ENCODE measurements around the gene TMC2.

The TMC2 gene

DNA sequence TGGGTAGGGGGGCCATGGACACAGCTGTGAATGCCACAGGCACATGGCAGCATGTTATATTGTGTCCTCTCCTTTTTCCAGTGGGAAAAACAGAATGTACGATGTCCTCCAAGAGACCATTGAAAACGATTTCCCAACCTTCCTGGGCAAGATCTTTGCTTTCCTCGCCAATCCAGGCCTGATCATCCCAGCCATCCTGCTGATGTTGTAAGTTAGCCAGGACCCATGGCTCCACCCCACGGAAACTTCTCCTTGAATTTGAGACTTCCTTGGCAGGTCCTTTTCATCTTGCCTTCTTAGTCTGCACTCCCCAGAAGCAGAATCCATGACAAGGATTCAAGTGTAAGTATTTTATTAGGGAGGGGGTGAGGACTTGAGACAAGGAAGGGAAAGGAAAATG, 87.8 kb downstream of the TMC2 start:
- no peak overlapping the region for H3K4me3 ChIP-seq (ENCODE audit: low read length)
- no peak overlapping the region for H3K23ac ChIP-seq (ENCODE audit: low read length)
- H3K79me2 ChIP-seq (ENCODE audit: control insufficient read depth, insufficient read depth, low read length) = no peaks in the 10 kb centered on the region
- no peaks in the 10 kb centered on the region for H3K79me1 ChIP-seq (ENCODE audit: low read length)
- H3K27me3 ChIP-seq (ENCODE audit: insufficient read depth, low read length, poor library complexity) = no peaks in the 10 kb centered on the region
- no peak overlapping the region for H2AK5ac ChIP-seq (ENCODE audit: low read length)
- no peak overlapping the region for H4K8ac ChIP-seq (ENCODE audit: low read depth, low read length)
- H3K18ac ChIP-seq (ENCODE audit: low read length) = no peak overlapping the region
- H2BK5ac ChIP-seq (ENCODE audit: low read length) = no peak overlapping the region
- H3K4me1 ChIP-seq (ENCODE audit: control insufficient read depth, low read depth, low read length) = no peaks in the 10 kb centered on the region
- DNase-seq = no peak
- H2BK15ac ChIP-seq (replicated peaks; ENCODE audit: low read depth) = no peak overlapping the region
- no peaks in the 10 kb centered on the region for H3K36me3 ChIP-seq (ENCODE audit: control insufficient read depth, insufficient read depth, low read length)
- WGBS (ENCODE audit: extremely low coverage, insufficient coverage, low lambda C conversion rate) = no CpG with 5 or more reads among the region's 4 CpGs
- H3K9ac ChIP-seq (ENCODE audit: low read length) = no peak overlapping the region
- no peak overlapping the region for H3K56ac ChIP-seq (ENCODE audit: low read length)
- no peak overlapping the region for H2BK120ac ChIP-seq (ENCODE audit: low read depth, low read length)
- no peak overlapping the region for H3K4me2 ChIP-seq (ENCODE audit: low read length)
- no peak overlapping the region for H4K5ac ChIP-seq (ENCODE audit: low read length)
- H3K4ac ChIP-seq (ENCODE audit: low read depth, low read length) = no peak overlapping the region
- no peak overlapping the region for H3K27ac ChIP-seq (ENCODE audit: low read depth, low read length)

DNA sequence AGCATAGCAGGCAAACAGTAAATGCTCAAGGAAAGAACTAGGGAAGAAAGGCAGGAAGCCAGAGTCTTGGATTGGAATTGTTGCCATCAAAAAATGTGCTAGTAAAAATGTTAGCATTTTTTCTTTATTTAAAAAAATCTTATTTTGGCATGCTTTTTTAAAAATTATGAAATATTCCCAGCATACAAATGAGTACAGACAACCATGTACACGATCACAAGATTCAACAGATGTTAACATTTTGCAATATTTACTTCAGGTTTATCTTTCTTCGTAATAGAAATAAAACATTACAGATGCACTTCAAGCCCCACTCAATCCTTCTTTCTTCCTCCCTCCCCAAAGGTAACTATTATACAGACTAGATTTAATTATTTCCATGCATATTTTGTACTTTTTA, 88.7 kb downstream of the TMC2 start:
- Histone ChIP-seq H3K27ac (ENCODE audit: low read depth, low read length) (no peak overlapping the region), H3K79me2 (ENCODE audit: control insufficient read depth, insufficient read depth, low read length) (no peaks in the 10 kb centered on the region), H3K56ac (ENCODE audit: low read length) (no peak overlapping the region), H3K36me3 (ENCODE audit: control insufficient read depth, insufficient read depth, low read length) (no peaks in the 10 kb centered on the region), H3K18ac (ENCODE audit: low read length) (no peak overlapping the region), H3K79me1 (ENCODE audit: low read length) (no peaks in the 10 kb centered on the region), H3K27me3 (ENCODE audit: insufficient read depth, low read length, poor library complexity) (no peaks in the 10 kb centered on the region), H2BK15ac (replicated peaks; ENCODE audit: low read depth) (no peak overlapping the region), H2BK5ac (ENCODE audit: low read length) (no peak overlapping the region), H2AK5ac (ENCODE audit: low read length) (no peak overlapping the region), H3K4me1 (ENCODE audit: control insufficient read depth, low read depth, low read length) (no peaks in the 10 kb centered on the region), H3K4me2 (ENCODE audit: low read length) (no peak overlapping the region), H4K5ac (ENCODE audit: low read length) (no peak overlapping the region), H3K4ac (ENCODE audit: low read depth, low read length) (no peak overlapping the region), H2BK120ac (ENCODE audit: low read depth, low read length) (no peak overlapping the region), H3K4me3 (ENCODE audit: low read length) (no peak overlapping the region), H3K9ac (ENCODE audit: low read length) (no peak overlapping the region), H3K23ac (ENCODE audit: low read length) (no peak overlapping the region), H4K8ac (ENCODE audit: low read depth, low read length) (no peak overlapping the region)
- no peak for DNase-seq
- no CpG with 5 or more reads among the region's 2 CpGs for WGBS (ENCODE audit: extremely low coverage, insufficient coverage, low lambda C conversion rate)

DNA sequence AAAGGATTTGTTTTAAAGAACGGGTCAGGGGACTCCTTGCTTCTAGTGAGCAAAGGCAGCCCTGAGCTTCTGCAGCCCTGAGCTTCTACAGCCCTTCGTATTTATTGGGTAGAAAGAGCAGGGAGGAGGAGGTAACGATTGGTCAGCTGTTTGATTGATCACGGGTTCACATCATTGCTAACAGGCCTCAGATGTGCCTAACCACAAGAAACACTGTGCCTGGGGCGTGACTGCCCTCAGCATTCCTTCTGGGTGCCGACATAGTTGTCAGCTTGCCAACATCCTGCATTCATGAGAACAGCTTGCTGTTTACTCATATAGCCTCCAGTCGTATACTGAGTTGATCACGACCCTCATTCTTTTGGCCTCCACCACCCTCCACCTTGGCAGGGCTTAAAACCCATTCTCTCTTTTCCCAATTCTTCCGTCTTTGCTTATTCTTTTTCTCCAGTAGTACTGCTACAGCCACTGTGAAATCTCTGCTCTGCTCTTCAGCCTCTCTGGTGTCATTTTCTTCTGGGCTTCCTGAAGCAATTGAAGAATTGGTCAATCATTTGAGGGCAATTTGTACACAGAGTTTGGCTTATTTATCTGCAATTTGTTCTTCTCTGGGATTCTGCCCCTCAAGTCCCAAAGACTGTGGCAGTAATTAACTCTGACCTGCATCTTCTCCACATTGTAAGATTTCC, 90.6 kb downstream of the TMC2 start:
- Histone ChIP-seq H2BK15ac (replicated peaks; ENCODE audit: low read depth) (no peak overlapping the region), H4K8ac (ENCODE audit: low read depth, low read length) (no peak overlapping the region), H3K36me3 (ENCODE audit: control insufficient read depth, insufficient read depth, low read length) (no peaks in the 10 kb centered on the region), H2BK120ac (ENCODE audit: low read depth, low read length) (no peak overlapping the region), H2BK5ac (ENCODE audit: low read length) (no peak overlapping the region), H3K27ac (ENCODE audit: low read depth, low read length) (no peak overlapping the region), H3K23ac (ENCODE audit: low read length) (no peak overlapping the region), H3K56ac (ENCODE audit: low read length) (no peak overlapping the region), H3K18ac (ENCODE audit: low read length) (no peak overlapping the region), H3K4ac (ENCODE audit: low read depth, low read length) (no peak overlapping the region), H3K9ac (ENCODE audit: low read length) (no peak overlapping the region), H3K79me2 (ENCODE audit: control insufficient read depth, insufficient read depth, low read length) (no peaks in the 10 kb centered on the region), H3K4me3 (ENCODE audit: low read length) (no peak overlapping the region), H3K27me3 (ENCODE audit: insufficient read depth, low read length, poor library complexity) (no peaks in the 10 kb centered on the region), H3K4me2 (ENCODE audit: low read length) (no peak overlapping the region), H3K79me1 (ENCODE audit: low read length) (no peaks in the 10 kb centered on the region), H4K5ac (ENCODE audit: low read length) (no peak overlapping the region), H3K4me1 (ENCODE audit: control insufficient read depth, low read depth, low read length) (no peaks in the 10 kb centered on the region), H2AK5ac (ENCODE audit: low read length) (no peak overlapping the region)
- DNase-seq = peak; percentile 12
- no CpG with 5 or more reads among the region's 9 CpGs for WGBS (ENCODE audit: extremely low coverage, insufficient coverage, low lambda C conversion rate)

DNA sequence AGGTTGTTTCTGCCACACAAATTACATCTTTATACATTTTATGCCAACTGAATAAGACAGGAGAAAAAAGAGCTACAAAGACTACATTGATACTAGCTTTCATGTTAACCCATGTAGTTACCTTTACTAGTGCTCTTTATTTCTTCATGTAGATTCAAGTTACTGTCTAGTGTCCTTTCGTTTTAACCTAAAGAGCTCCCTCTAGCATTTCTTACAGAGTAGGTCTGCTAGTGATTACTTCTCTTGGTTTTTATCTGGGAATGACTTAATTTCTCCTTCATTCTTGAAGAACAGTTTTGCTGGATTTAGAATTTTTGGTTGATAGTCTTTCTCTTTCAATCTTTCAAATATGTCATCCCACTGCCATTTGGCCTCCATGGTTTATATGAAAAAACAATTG, 94.9 kb downstream of the TMC2 start:
- Histone ChIP-seq H3K4me1 (ENCODE audit: control insufficient read depth, low read depth, low read length) (no peaks in the 10 kb centered on the region), H3K27me3 (ENCODE audit: insufficient read depth, low read length, poor library complexity) (no peaks in the 10 kb centered on the region)
- peak; percentile 21 for DNase-seq

DNA sequence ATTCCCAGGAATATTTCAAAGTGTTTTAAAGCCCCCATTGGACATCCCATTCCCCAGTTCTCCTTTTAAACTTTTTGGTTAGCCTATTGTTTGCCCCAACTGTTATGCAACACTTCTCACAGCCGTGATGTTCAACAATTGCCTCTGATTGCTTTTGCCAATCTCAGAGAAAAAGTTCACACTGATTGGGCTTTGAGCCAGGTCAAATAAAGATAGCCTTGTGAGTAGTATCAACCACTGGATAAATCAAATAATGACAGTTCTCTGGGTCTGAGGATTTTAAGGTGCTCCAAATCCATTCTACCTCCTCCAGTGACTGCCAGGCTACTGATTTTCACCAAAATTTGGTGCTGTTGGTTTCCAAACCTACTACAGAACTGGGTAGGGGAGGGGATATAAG, 97.0 kb downstream of the TMC2 start:
- Histone ChIP-seq H4K8ac (ENCODE audit: low read depth, low read length) (no peak overlapping the region), H3K27me3 (ENCODE audit: insufficient read depth, low read length, poor library complexity) (no peaks in the 10 kb centered on the region), H2AK5ac (ENCODE audit: low read length) (no peak overlapping the region), H3K23ac (ENCODE audit: low read length) (no peak overlapping the region), H3K9ac (ENCODE audit: low read length) (no peak overlapping the region), H3K18ac (ENCODE audit: low read length) (no peak overlapping the region), H3K27ac (ENCODE audit: low read depth, low read length) (no peak overlapping the region), H3K4me3 (ENCODE audit: low read length) (no peak overlapping the region), H2BK120ac (ENCODE audit: low read depth, low read length) (no peak overlapping the region), H2BK15ac (replicated peaks; ENCODE audit: low read depth) (no peak overlapping the region), H3K36me3 (ENCODE audit: control insufficient read depth, insufficient read depth, low read length) (no peaks in the 10 kb centered on the region), H3K79me2 (ENCODE audit: control insufficient read depth, insufficient read depth, low read length) (no peaks in the 10 kb centered on the region), H2BK5ac (ENCODE audit: low read length) (no peak overlapping the region), H3K4me1 (ENCODE audit: control insufficient read depth, low read depth, low read length) (no peaks in the 10 kb centered on the region), H3K79me1 (ENCODE audit: low read length) (no peaks in the 10 kb centered on the region), H3K4me2 (ENCODE audit: low read length) (no peak overlapping the region), H3K56ac (ENCODE audit: low read length) (no peak overlapping the region), H3K4ac (ENCODE audit: low read depth, low read length) (no peak overlapping the region), H4K5ac (ENCODE audit: low read length) (no peak overlapping the region)
- no CpG with 5 or more reads among the region's 1 CpG for WGBS (ENCODE audit: extremely low coverage, insufficient coverage, low lambda C conversion rate)
- no peak for DNase-seq

More for the DNA sequence above, 94.9 kb downstream of the TMC2 start:
- no peak overlapping the region for H4K8ac ChIP-seq (ENCODE audit: low read depth, low read length)
- H3K23ac ChIP-seq (ENCODE audit: low read length) = no peak overlapping the region
- no peak overlapping the region for H2AK5ac ChIP-seq (ENCODE audit: low read length)
- no peak overlapping the region for H3K4me2 ChIP-seq (ENCODE audit: low read length)
- no CpG with 5 or more reads among the region's 1 CpG for WGBS (ENCODE audit: extremely low coverage, insufficient coverage, low lambda C conversion rate)
- no peak overlapping the region for H4K5ac ChIP-seq (ENCODE audit: low read length)
- H3K18ac ChIP-seq (ENCODE audit: low read length) = no peak overlapping the region
- H2BK15ac ChIP-seq (replicated peaks; ENCODE audit: low read depth) = no peak overlapping the region
- H3K79me2 ChIP-seq (ENCODE audit: control insufficient read depth, insufficient read depth, low read length) = no peaks in the 10 kb centered on the region
- H3K36me3 ChIP-seq (ENCODE audit: control insufficient read depth, insufficient read depth, low read length) = no peaks in the 10 kb centered on the region
- H3K79me1 ChIP-seq (ENCODE audit: low read length) = no peaks in the 10 kb centered on the region
- H2BK5ac ChIP-seq (ENCODE audit: low read length) = no peak overlapping the region
- H3K56ac ChIP-seq (ENCODE audit: low read length) = no peak overlapping the region
- H3K4me3 ChIP-seq (ENCODE audit: low read length) = no peak overlapping the region
- no peak overlapping the region for H2BK120ac ChIP-seq (ENCODE audit: low read depth, low read length)
- H3K27ac ChIP-seq (ENCODE audit: low read depth, low read length) = no peak overlapping the region
- no peak overlapping the region for H3K4ac ChIP-seq (ENCODE audit: low read depth, low read length)
- no peak overlapping the region for H3K9ac ChIP-seq (ENCODE audit: low read length)

DNA sequence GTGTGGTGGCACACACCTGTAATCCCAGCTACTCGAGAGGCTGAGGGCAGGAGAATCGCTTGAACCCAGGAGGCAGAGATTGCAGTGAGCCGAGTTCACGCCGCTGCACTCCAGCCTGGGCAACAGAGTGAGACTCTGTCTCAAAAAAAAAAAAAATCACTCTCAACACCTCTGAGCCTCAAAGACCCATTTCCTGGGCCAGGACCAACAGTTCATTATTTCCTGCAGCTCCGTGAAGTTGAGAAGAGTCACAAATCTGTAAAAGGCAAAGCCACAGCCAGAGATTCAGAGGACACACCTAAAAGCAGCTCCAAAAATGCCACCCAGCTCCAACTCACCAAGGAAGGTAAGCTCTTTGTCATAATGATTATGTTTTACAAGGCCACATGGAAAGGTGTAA, 100.9 kb downstream of the TMC2 start:
- Histone ChIP-seq H3K4me1 (ENCODE audit: control insufficient read depth, low read depth, low read length) (no peaks in the 10 kb centered on the region), H3K56ac (ENCODE audit: low read length) (no peak overlapping the region), H3K79me1 (ENCODE audit: low read length) (no peaks in the 10 kb centered on the region), H3K27ac (ENCODE audit: low read depth, low read length) (no peak overlapping the region), H2BK120ac (ENCODE audit: low read depth, low read length) (no peak overlapping the region), H2BK15ac (replicated peaks; ENCODE audit: low read depth) (no peak overlapping the region), H3K23ac (ENCODE audit: low read length) (no peak overlapping the region), H3K27me3 (ENCODE audit: insufficient read depth, low read length, poor library complexity) (no peaks in the 10 kb centered on the region), H4K5ac (ENCODE audit: low read length) (no peak overlapping the region), H3K4me2 (ENCODE audit: low read length) (no peak overlapping the region), H3K4ac (ENCODE audit: low read depth, low read length) (no peak overlapping the region), H4K8ac (ENCODE audit: low read depth, low read length) (no peak overlapping the region), H3K79me2 (ENCODE audit: control insufficient read depth, insufficient read depth, low read length) (no peaks in the 10 kb centered on the region), H3K18ac (ENCODE audit: low read length) (no peak overlapping the region), H2AK5ac (ENCODE audit: low read length) (no peak overlapping the region), H3K4me3 (ENCODE audit: low read length) (no peak overlapping the region), H3K9ac (ENCODE audit: low read length) (no peak overlapping the region), H2BK5ac (ENCODE audit: low read length) (no peak overlapping the region), H3K36me3 (ENCODE audit: control insufficient read depth, insufficient read depth, low read length) (no peaks in the 10 kb centered on the region)
- no CpG with 5 or more reads among the region's 6 CpGs for WGBS (ENCODE audit: extremely low coverage, insufficient coverage, low lambda C conversion rate)
- DNase-seq = no peak

Data from mesendoderm (in vitro differentiated cells).